Gastroesophageal sphincter (tissue), 4 donors: Measurements from ENCODE around the gene SIGLEC1. TPM values are rescaled to one million over a fixed set of nuclear protein-coding genes. Genes with fewer than 3 reads are reported as not detected.

Experiments
- ATAC-seq: fragments of 150-250 bp; one replicate; pipeline ENCODE4 v1.9.1; 2016; ENCODE audit warnings: mild to moderate bottlenecking, moderate library complexity
- H3K27ac ChIP-seq, 4 donors: fragments of 200-600 bp; sonication (generic) in 3 of 4; 1 replicate in 3 of 4; 2 replicates in 1 of 4; pipeline ENCODE4 v1.5.1; 2016 to 2019
- H3K27me3 ChIP-seq: fragments of 200-600 bp; sonication (generic); one replicate; pipeline ENCODE4 v1.5.1; 2019
- H3K36me3 ChIP-seq, 2 donors: fragments of 200-600 bp; sonication (generic); one replicate each; pipeline ENCODE4 v1.5.1; 2019; ENCODE audit warnings: control low read depth in 1 of 2
- H3K4me1 ChIP-seq, 3 donors: fragments of 200-600 bp; sonication (generic); 1 replicate in 2 of 3; 2 replicates in 1 of 3; pipeline ENCODE4 v1.5.1; 2016 to 2019; ENCODE audit warnings: control low read depth in 2 of 3
- H3K4me3 ChIP-seq, 2 donors: fragments of 200-600 bp; sonication (generic); one replicate each; pipeline ENCODE4 v1.5.1; 2019; ENCODE audit warnings: mild to moderate bottlenecking in 1 of 2, moderate library complexity in 1 of 2
- H3K9me3 ChIP-seq, 3 donors: fragments of 200-600 bp; sonication (generic); one replicate each; pipeline ENCODE4 v1.5.1; 2017 to 2019; ENCODE audit warnings: control low read depth in 2 of 3
- EP300 ChIP-seq: sonication (generic); formaldehyde crosslinking; IDR thresholded peaks from one replicate; pipeline ENCODE4 v1.6.1; 2017; ENCODE audit warnings: antibody characterized with exemption, mild to moderate bottlenecking
- POLR2A ChIP-seq, 2 donors: fragments of 450-650 bp; IDR thresholded peaks; one replicate each; pipeline ENCODE4 v1.6.1; 2017; ENCODE audit warnings: antibody characterized with exemption in 2 of 2, mild to moderate bottlenecking in 2 of 2, moderate library complexity in 1 of 2
- POLR2AphosphoS5 ChIP-seq: sonication (generic); formaldehyde crosslinking; IDR thresholded peaks from one replicate; pipeline ENCODE4 v1.6.1; 2017; ENCODE audit warnings: antibody characterized with exemption
- WGBS, 2 donors: methylation state at CpG; one replicate each; pipeline ENCODE4 v1.1.5; 2018; ENCODE audit warnings: low coverage in 1 of 2; 5-methylcytosine and 5-hydroxymethylcytosine counted together
- total RNA-seq, 4 donors: library from RNA; depleted of rRNA; stranded (reverse); fragments of >200 nt; gene quantifications; one replicate each; pipeline ENCODE4 v1.1.0, GENCODE V29; 2016
- TF ChIP-seq, protein P1 (sequence below), 4 experiments: fragments of 200-600 bp in 2 of 4; fragments of 450-650 bp in 2 of 4; sonication (generic) in 1 of 4; IDR thresholded peaks; one replicate each; pipeline ENCODE4 v1.5.1; 2017 to 2019; ENCODE audit warnings: antibody characterized with exemption in 4 of 4, mild to moderate bottlenecking in 2 of 4, moderate library complexity in 2 of 4

The SIGLEC1 gene
- total RNA-seq, 4 donors from 2014 or later = 10.1 to 17.2 (median 11.9) TPM

DNA sequence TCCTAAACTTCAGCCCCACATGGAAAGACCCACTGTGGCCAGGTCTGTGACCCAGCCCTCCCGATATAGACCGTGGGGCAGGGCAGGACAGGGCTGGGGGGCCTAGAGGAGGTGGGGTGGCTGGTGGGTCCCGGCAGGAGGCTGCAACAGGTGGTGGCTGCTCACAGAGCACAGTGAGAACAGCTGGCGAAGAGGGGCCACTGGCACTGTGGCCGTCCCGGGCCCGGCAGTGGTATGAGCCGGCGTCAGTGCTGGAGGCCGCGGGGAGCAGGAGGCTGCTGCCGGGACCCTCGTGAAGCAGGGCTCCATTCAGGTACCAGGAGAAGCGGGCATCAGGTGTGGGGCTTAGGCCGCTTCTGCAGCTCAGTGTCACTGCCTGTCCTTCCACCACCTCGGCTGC lies 13.4 kb downstream of the SIGLEC1 start:
- H3K27ac ChIP-seq = no peak overlapping the region
- H3K9me3 ChIP-seq = peaks cover 0 to 6% (median 0%) of the 10 kb centered on the region in 3 donors
- 100% methylated on average over 1 of the region's 16 CpGs; no CpG with 5 or more reads in 1 of the 2 donors for WGBS, 2 donors
- TF ChIP-seq POLR2AphosphoS5 = no peak
- TF ChIP-seq, protein P1, sequence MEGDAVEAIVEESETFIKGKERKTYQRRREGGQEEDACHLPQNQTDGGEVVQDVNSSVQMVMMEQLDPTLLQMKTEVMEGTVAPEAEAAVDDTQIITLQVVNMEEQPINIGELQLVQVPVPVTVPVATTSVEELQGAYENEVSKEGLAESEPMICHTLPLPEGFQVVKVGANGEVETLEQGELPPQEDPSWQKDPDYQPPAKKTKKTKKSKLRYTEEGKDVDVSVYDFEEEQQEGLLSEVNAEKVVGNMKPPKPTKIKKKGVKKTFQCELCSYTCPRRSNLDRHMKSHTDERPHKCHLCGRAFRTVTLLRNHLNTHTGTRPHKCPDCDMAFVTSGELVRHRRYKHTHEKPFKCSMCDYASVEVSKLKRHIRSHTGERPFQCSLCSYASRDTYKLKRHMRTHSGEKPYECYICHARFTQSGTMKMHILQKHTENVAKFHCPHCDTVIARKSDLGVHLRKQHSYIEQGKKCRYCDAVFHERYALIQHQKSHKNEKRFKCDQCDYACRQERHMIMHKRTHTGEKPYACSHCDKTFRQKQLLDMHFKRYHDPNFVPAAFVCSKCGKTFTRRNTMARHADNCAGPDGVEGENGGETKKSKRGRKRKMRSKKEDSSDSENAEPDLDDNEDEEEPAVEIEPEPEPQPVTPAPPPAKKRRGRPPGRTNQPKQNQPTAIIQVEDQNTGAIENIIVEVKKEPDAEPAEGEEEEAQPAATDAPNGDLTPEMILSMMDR (IDR thresholded peaks at IDR 0.05) = no peak
- TF ChIP-seq POLR2A (IDR thresholded peaks at IDR 0.05) = no peak
- TF ChIP-seq EP300 = no peak
- H3K4me1 ChIP-seq = no peaks in the 10 kb centered on the region
- H3K27me3 ChIP-seq = no peaks in the 10 kb centered on the region
- no peak overlapping the region for H3K4me3 ChIP-seq
- no peaks in the 10 kb centered on the region for H3K36me3 ChIP-seq
- no peak for ATAC-seq

DNA sequence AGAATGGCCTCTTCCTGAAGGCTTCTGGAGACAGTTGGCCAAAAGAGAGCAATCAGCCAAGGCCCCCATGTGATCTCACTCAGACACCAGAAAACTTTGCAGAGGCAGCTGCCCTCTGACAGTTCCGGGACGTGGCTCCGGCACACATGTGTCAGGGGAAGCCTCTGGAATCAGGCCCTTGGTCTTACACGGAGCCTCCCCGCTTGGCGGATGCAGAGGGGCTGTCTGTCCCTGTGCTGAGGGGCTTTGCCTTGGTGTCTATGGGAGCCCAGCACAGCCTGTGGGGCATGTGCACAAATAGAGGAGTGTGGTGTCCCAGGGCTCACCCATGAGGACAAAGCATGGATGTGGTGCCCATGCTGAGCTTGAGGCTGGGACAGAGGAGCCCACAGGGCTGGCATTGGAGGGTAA lies 13.8 kb downstream of the SIGLEC1 start:
- no CpG with 5 or more reads among the region's 6 CpGs for WGBS, 2 donors

DNA sequence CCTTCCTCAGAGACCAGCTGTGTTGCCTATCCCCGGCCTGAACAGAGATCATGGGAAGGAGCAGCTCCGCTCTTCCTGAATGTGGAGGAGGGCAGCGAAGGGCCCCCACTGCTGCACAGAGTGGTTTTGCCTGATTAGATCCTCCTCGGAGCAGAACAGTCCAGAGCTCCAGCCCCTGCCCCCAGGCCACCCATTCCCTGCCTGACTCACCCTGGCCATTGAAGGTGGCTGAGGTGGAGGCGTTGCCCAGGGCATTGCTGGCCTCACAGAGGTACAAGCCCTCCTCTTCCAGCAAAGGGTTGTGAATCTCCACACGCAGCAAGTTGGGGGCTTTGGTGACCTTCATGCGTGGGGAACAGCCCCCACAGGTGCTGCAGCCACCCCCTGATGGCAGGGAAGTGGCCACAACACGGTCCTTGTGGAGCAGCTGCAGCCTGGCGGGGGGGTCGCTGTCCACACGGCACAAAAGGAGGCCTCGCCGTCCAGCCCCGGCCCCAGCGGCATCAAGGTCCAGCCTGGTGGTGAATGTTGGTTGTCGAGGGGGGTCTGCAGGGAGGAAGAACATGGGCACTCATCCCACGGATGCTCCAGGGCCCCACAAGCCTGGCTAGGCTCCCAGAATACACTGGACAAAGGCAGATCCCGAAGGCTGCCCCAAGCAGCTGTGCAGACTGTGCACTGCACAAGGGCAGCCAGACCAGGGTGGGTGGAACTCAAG lies 14.7 kb downstream of the SIGLEC1 start:
- no peaks in the 10 kb centered on the region for H3K27me3 ChIP-seq
- WGBS, 2 donors = no CpG with 5 or more reads among the region's 18 CpGs
- H3K4me3 ChIP-seq = no peak overlapping the region
- no peak overlapping the region for H3K27ac ChIP-seq
- H3K36me3 ChIP-seq = no peaks in the 10 kb centered on the region
- no peak for ATAC-seq
- TF ChIP-seq POLR2AphosphoS5 (no peak), EP300 (no peak), POLR2A (IDR thresholded peaks at IDR 0.05) (no peak)
- TF ChIP-seq, protein P1 (IDR thresholded peaks at IDR 0.05) = no peak
- H3K9me3 ChIP-seq = peaks cover 0 to 6% (median 0%) of the 10 kb centered on the region in 3 donors
- no peaks in the 10 kb centered on the region for H3K4me1 ChIP-seq

More for the DNA sequence above, 13.8 kb downstream of the SIGLEC1 start:
- Histone ChIP-seq H3K36me3 (no peaks in the 10 kb centered on the region), H3K27me3 (no peaks in the 10 kb centered on the region), H3K27ac (no peak overlapping the region), H3K9me3 (peaks cover 0 to 6% (median 0%) of the 10 kb centered on the region in 3 donors), H3K4me1 (no peaks in the 10 kb centered on the region), H3K4me3 (no peak overlapping the region)
- ATAC-seq = no peak
- TF ChIP-seq POLR2AphosphoS5 (no peak), EP300 (no peak), POLR2A (IDR thresholded peaks at IDR 0.05) (no peak)
- TF ChIP-seq, protein P1 (IDR thresholded peaks at IDR 0.05) = no peak

DNA sequence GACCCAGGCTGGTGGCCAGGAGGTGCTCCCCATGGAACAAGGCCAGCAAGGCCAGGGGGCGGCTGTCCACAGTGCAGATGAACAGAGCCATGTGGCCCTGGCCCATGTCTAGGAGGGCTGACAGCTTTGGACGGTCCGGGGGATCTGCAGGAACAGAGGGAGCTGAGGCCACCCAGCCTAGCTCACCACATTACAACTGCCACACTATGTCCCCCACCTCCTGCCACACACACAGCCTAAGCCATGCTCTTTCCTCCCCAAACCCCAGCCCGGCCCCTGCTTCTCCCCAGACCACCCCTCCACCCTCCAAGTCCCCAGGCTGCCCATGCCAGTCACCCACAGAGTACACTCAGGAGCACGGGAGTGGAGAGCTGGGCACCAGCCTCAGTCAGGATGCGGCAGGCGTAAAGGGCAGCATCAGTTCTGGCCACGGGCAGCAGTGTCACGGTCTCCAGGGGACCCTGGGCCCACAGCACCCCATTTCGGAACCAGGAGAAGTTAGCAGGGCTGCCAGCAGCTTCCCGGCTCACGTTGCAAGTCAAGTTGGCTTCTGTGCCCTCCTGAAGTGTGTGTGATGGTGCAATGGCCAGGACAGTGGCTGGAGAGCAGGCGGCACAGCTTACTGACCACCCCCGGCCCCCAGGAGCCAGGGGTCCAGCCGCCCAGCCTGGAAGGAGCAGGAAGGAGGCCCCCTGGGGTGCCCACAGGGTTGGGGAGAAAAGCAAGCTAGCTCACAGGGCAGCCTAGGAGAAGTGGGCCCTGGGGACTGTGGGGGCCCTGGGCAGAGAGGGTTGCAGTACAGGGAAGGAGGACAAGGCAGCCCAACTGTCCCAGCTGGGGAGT lies 15.4 kb downstream of the SIGLEC1 start:
- H3K9me3 ChIP-seq = peaks cover 0 to 6% (median 0%) of the 10 kb centered on the region in 3 donors
- no peaks in the 10 kb centered on the region for H3K4me1 ChIP-seq
- TF ChIP-seq, protein P1 (IDR thresholded peaks at IDR 0.05) = no peak
- TF ChIP-seq POLR2AphosphoS5 (no peak), EP300 (no peak), POLR2A (IDR thresholded peaks at IDR 0.05) (no peak)
- H3K4me3 ChIP-seq = no peak overlapping the region
- WGBS, 2 donors = 100% methylated on average over 4 of the region's 15 CpGs; no CpG with 5 or more reads in 1 of the 2 donors
- no peak for ATAC-seq
- H3K27ac ChIP-seq = no peak overlapping the region
- H3K36me3 ChIP-seq = no peaks in the 10 kb centered on the region
- H3K27me3 ChIP-seq = no peaks in the 10 kb centered on the region
